Central memory CD8-positive, alpha-beta T cell (primary cell): ENCODE data around the gene COL18A1.
"Not testable (repeated sequence)": the region's sequence is repeated elsewhere in the genome, so short reads cannot be mapped to it uniquely, and the experiment has no call there.

Experiments
- ATAC-seq: fragments of 150-1000 bp; cut with Tn5 transposase; replicated peaks from 2 replicates; pipeline ENCODE4 v1.10.0; 2022; ENCODE audit warnings: mild to moderate bottlenecking, moderate FRiP score, moderate number of reproducible peaks; ENCODE audit not compliant: poor library complexity, severe bottlenecking; ENCODE audit errors: extremely low read depth
- DNase-seq, 2 donors: peaks; one replicate each; pipeline ENCODE4 v3.0.0; 2021; ENCODE audit warnings: low spot score in 2 of 2
- H3K27ac Mint-ChIP-seq: one replicate; pipeline ENCODE4 v1.8.0; 2022; ENCODE audit warnings: low read depth, mild to moderate bottlenecking, moderate library complexity, mixed read lengths
- H3K27me3 Mint-ChIP-seq: one replicate; pipeline ENCODE4 v1.8.0; 2022; ENCODE audit warnings: mixed read lengths
- H3K36me3 Mint-ChIP-seq: one replicate; pipeline ENCODE4 v1.8.0; 2022; ENCODE audit warnings: mild to moderate bottlenecking, moderate library complexity, mixed read lengths; ENCODE audit not compliant: insufficient read depth
- H3K4me1 Mint-ChIP-seq: one replicate; pipeline ENCODE4 v1.8.0; 2022; ENCODE audit warnings: mixed read lengths
- H3K4me3 Mint-ChIP-seq: one replicate; pipeline ENCODE4 v1.8.0; 2022; ENCODE audit warnings: mild to moderate bottlenecking, moderate library complexity, mixed read lengths
- H3K9me3 Mint-ChIP-seq: one replicate; pipeline ENCODE4 v1.8.0; 2022; ENCODE audit warnings: mixed read lengths

The COL18A1 gene

GRCh38 chr21:45438391-45439145 is 33.6 kb downstream of the COL18A1 start:
- no peak overlapping the region for H3K4me3 Mint-ChIP-seq
- H3K27ac Mint-ChIP-seq = no peak overlapping the region
- DNase-seq (no peak), ATAC-seq (no peak)
- H3K27me3 Mint-ChIP-seq = no peaks in the 10 kb centered on the region
- H3K9me3 Mint-ChIP-seq = no peaks in the 10 kb centered on the region
- H3K4me1 Mint-ChIP-seq = peaks cover 7% of the 10 kb centered on the region
- H3K36me3 Mint-ChIP-seq = no peaks in the 10 kb centered on the region

GRCh38 chr21:45439161-45439872 is 34.4 kb downstream of the COL18A1 start:
- ATAC-seq (peak; percentile 71), DNase-seq (peak; percentile 68 to 78)
- H3K4me3 Mint-ChIP-seq = peak overlapping the region; percentile 57
- H3K4me1 Mint-ChIP-seq = peaks cover 7% of the 10 kb centered on the region
- no peaks in the 10 kb centered on the region for H3K27me3 Mint-ChIP-seq
- H3K36me3 Mint-ChIP-seq = no peaks in the 10 kb centered on the region
- no peak overlapping the region for H3K27ac Mint-ChIP-seq
- no peaks in the 10 kb centered on the region for H3K9me3 Mint-ChIP-seq

GRCh38 chr21:45439901-45440461 is 35.0 kb downstream of the COL18A1 start:
- DNase-seq = no peak
- Mint-ChIP-seq H3K9me3 (no peaks in the 10 kb centered on the region), H3K27ac (no peak overlapping the region), H3K36me3 (no peaks in the 10 kb centered on the region), H3K4me3 (no peak overlapping the region), H3K4me1 (peaks cover 7% of the 10 kb centered on the region), H3K27me3 (peaks cover 3% of the 10 kb centered on the region)
- ATAC-seq = no peak

- Mint-ChIP-seq H3K9me3 (no peaks in the 10 kb centered on the region), H3K27me3 (peaks cover 12% of the 10 kb centered on the region), H3K36me3 (no peaks in the 10 kb centered on the region), H3K4me1 (peaks cover 7% of the 10 kb centered on the region), H3K4me3 (no peak overlapping the region), H3K27ac (no peak overlapping the region)
- ATAC-seq (no peak), DNase-seq (no peak)
Measured at GRCh38 chr21:45440736-45441350, 35.9 kb downstream of the COL18A1 start.

- H3K27ac Mint-ChIP-seq = no peak overlapping the region
- no peak overlapping the region for H3K4me3 Mint-ChIP-seq
- ATAC-seq = no peak
- H3K36me3 Mint-ChIP-seq = no peaks in the 10 kb centered on the region
- DNase-seq = no peak
- H3K4me1 Mint-ChIP-seq = peaks cover 7% of the 10 kb centered on the region
- H3K27me3 Mint-ChIP-seq = peaks cover 19% of the 10 kb centered on the region
- no peaks in the 10 kb centered on the region for H3K9me3 Mint-ChIP-seq
Measured at GRCh38 chr21:45441431-45442255, 36.7 kb downstream of the COL18A1 start.

- H3K27me3 Mint-ChIP-seq = peaks cover 25% of the 10 kb centered on the region
- DNase-seq = no peak
- ATAC-seq = no peak
- no peak overlapping the region for H3K4me3 Mint-ChIP-seq
- H3K4me1 Mint-ChIP-seq = peaks cover 7% of the 10 kb centered on the region
- no peak overlapping the region for H3K27ac Mint-ChIP-seq
- no peaks in the 10 kb centered on the region for H3K36me3 Mint-ChIP-seq
- no peaks in the 10 kb centered on the region for H3K9me3 Mint-ChIP-seq
Measured at GRCh38 chr21:45442276-45442675, 37.3 kb downstream of the COL18A1 start.

- not testable (repeated sequence) for DNase-seq, ATAC-seq, H3K27ac Mint-ChIP-seq, H3K36me3 Mint-ChIP-seq, H3K4me1 Mint-ChIP-seq, H3K4me3 Mint-ChIP-seq, H3K9me3 Mint-ChIP-seq
- H3K27me3 Mint-ChIP-seq = peaks cover 32% of the 10 kb centered on the region
Measured at GRCh38 chr21:45442686-45443594, 38.0 kb downstream of the COL18A1 start.

GRCh38 chr21:45443595-45444181 is 38.7 kb downstream of the COL18A1 start:
- Mint-ChIP-seq H3K4me1 (peaks cover 7% of the 10 kb centered on the region), H3K9me3 (no peaks in the 10 kb centered on the region), H3K36me3 (no peaks in the 10 kb centered on the region), H3K27me3 (peaks cover 39% of the 10 kb centered on the region), H3K4me3 (no peak overlapping the region), H3K27ac (no peak overlapping the region)
- DNase-seq (no peak), ATAC-seq (no peak)

- no peaks in the 10 kb centered on the region for H3K9me3 Mint-ChIP-seq
- H3K36me3 Mint-ChIP-seq = no peaks in the 10 kb centered on the region
- DNase-seq (no peak), ATAC-seq (no peak)
- no peak overlapping the region for H3K4me3 Mint-ChIP-seq
- peaks cover 46% of the 10 kb centered on the region for H3K27me3 Mint-ChIP-seq
- H3K27ac Mint-ChIP-seq = no peak overlapping the region
- H3K4me1 Mint-ChIP-seq = peaks cover 3% of the 10 kb centered on the region
Measured at GRCh38 chr21:45444385-45444784, 39.4 kb downstream of the COL18A1 start.

GRCh38 chr21:45445369-45445768 is 40.4 kb downstream of the COL18A1 start:
- Mint-ChIP-seq H3K9me3 (no peaks in the 10 kb centered on the region), H3K27me3 (peaks cover 49% of the 10 kb centered on the region), H3K27ac (no peak overlapping the region), H3K36me3 (no peaks in the 10 kb centered on the region), H3K4me1 (no peaks in the 10 kb centered on the region), H3K4me3 (no peak overlapping the region)
- ATAC-seq = no peak
- DNase-seq = no peak

GRCh38 chr21:45447821-45448220 is 42.9 kb downstream of the COL18A1 start:
- Mint-ChIP-seq H3K27me3 (peaks cover 49% of the 10 kb centered on the region), H3K27ac (no peak overlapping the region), H3K4me3 (no peak overlapping the region), H3K9me3 (no peaks in the 10 kb centered on the region), H3K4me1 (no peaks in the 10 kb centered on the region), H3K36me3 (no peaks in the 10 kb centered on the region)
- ATAC-seq = no peak
- DNase-seq = no peak
